Measurements from ENCODE around the gene LRRC15. TPM values are rescaled to one million over a fixed set of nuclear protein-coding genes. Genes with fewer than 3 reads are reported as not detected.

Gene LRRC15
- polyA plus RNA-seq, 2 of the 4 experiments (the other 2 are of a cell fraction), result 0.05 to 0.14 TPM

- no peak overlapping the region for H3K4me3 ChIP-seq
- WGBS (ENCODE audit: missing lambda C conversion rate), result 88% methylated on average over 11 of the region's 24 CpGs
- TF ChIP-seq, protein P1, sequence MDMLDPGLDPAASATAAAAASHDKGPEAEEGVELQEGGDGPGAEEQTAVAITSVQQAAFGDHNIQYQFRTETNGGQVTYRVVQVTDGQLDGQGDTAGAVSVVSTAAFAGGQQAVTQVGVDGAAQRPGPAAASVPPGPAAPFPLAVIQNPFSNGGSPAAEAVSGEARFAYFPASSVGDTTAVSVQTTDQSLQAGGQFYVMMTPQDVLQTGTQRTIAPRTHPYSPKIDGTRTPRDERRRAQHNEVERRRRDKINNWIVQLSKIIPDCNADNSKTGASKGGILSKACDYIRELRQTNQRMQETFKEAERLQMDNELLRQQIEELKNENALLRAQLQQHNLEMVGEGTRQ (IDR thresholded peaks at IDR 0.05), result no peak
- TF ChIP-seq NPAS2 (CRISPR knock-in tag; IDR thresholded peaks at IDR 0.05; ENCODE audit: borderline replicate concordance) (no peak), RNF2 (IDR thresholded peaks at IDR 0.05; ENCODE audit: borderline replicate concordance, low read depth) (no peak), NFE2L2 (conservative IDR thresholded peaks at IDR 0.05; ENCODE audit: low read length) (no peak), KDM1A (IDR thresholded peaks at IDR 0.05; ENCODE audit: low read depth) (no peak), HDAC2 (IDR thresholded peaks at IDR 0.05) (no peak), SMC3 (IDR thresholded peaks at IDR 0.05) (no peak), TP53 (CRISPR knock-in tag; IDR thresholded peaks at IDR 0.05) (no peak), FOSB (CRISPR knock-in tag; IDR thresholded peaks at IDR 0.05) (no peak), RCOR1 (IDR thresholded peaks at IDR 0.05; ENCODE audit: low read depth, low read length) (no peak)
- ATAC-seq (no peak), DNase-seq (ENCODE audit: low read depth in 1 of 2, low spot score in 1 of 2) (no peak), FAIRE-seq (no peak)
- no peaks in the 10 kb centered on the region for H3K4me1 ChIP-seq
- H3K27ac ChIP-seq, result no peak overlapping the region
- POLR2A ChIA-PET, result no interaction called here
- CTCF ChIA-PET, result interaction anchor here (1.0 to 4.4 kb wide), 5 partner anchors 18 to 675 kb away, joined by 3 to 23 read pairs (median 4); no protein-coding TSS in a partner anchor
- H3K9me3 ChIP-seq, result no peaks in the 10 kb centered on the region
- H3K4me2 ChIP-seq, result no peak overlapping the region
These were observed 28.7 kb downstream of the LRRC15 start for GRCh38 chr3:194340757-194341400.

DNA sequence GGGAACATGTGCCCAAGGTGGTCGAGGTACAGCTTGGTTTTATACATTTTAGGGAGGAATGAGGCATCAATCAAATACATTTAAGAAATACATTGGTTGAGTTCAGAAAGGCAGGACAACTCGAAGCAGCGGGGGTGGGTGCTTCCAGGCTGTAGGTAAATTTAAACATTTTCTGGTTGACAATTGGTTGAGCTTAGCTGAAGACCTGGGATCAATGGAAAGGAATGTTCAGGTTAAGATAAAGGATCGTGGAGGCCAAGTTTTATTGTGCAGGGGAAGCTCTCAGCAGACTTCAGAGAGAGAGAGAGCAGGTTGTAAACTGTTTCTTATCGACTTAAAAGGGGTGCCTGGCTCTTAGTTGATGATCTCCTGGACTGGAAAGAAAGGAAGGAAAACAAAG lies 29.7 kb downstream of the LRRC15 start:
- FAIRE-seq (no peak), DNase-seq (ENCODE audit: low read depth in 1 of 2, low spot score in 1 of 2) (no peak), ATAC-seq (no peak)
- WGBS (ENCODE audit: missing lambda C conversion rate), result 41% methylated on average over 5 of the region's 5 CpGs
- no peak overlapping the region for H3K4me2 ChIP-seq
- no peak overlapping the region for H3K4me3 ChIP-seq
- TF ChIP-seq MAZ (IDR thresholded peaks at IDR 0.05; ENCODE audit: borderline replicate concordance, low read depth, low read length) (no peak), FOXS1 (CRISPR knock-in tag; IDR thresholded peaks at IDR 0.05) (no peak), ESRRA (IDR thresholded peaks at IDR 0.05; ENCODE audit: borderline replicate concordance, low read length) (no peak), JUN (IDR thresholded peaks at IDR 0.05) (no peak), HMGXB4 (CRISPR knock-in tag; IDR thresholded peaks at IDR 0.05; ENCODE audit: borderline replicate concordance) (no peak), BHLHE40 (IDR thresholded peaks at IDR 0.05; ENCODE audit: low read depth, low read length) (no peak), CBX2 (IDR thresholded peaks at IDR 0.05; ENCODE audit: borderline replicate concordance, low read depth) (no peak), KDM1A (IDR thresholded peaks at IDR 0.05; ENCODE audit: low read depth) (no peak)
- H3K9me3 ChIP-seq, result no peaks in the 10 kb centered on the region
- POLR2A ChIA-PET, result no interaction called here
- CTCF ChIA-PET, result no interaction called here
- H3K27ac ChIP-seq, result no peak overlapping the region
- H3K4me1 ChIP-seq, result no peaks in the 10 kb centered on the region

DNA sequence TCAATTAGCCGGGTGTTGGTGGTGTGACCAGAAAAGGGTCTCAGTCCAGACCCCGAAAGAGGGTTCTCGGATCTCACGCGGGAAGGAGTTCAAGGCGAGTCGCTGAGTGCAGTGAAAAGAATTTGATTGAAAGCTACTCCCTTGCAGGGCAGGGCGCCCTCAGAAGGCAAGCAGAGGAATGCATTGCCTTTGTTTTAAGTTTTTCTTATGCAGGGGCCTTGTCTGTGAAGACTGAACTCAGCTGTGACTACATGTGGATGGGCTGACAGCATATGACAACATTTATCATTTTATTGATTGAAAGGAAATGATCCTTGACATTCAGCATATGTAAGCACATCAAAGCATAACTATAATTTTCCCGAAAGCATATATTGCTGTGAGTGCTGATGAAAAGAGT lies 30.2 kb downstream of the LRRC15 start:
- 91% methylated on average over 9 of the region's 9 CpGs for WGBS (ENCODE audit: missing lambda C conversion rate)
- Histone ChIP-seq H3K9me3 (no peaks in the 10 kb centered on the region), H3K4me3 (no peak overlapping the region), H3K4me2 (no peak overlapping the region), H3K27ac (no peak overlapping the region), H3K4me1 (no peaks in the 10 kb centered on the region)
- CTCF ChIA-PET, result no interaction called here
- POLR2A ChIA-PET, result no interaction called here
- ATAC-seq (no peak), FAIRE-seq (no peak), DNase-seq (ENCODE audit: low read depth in 1 of 2, low spot score in 1 of 2) (no peak)
- no peak for TF ChIP-seq ESRRA (IDR thresholded peaks at IDR 0.05; ENCODE audit: borderline replicate concordance, low read length)
- TF ChIP-seq ZC3H11A (IDR thresholded peaks at IDR 0.05), result no peak
